Neural cell (in vitro differentiated cells): Measurements from ENCODE around the gene ZNRD2. TPM values are rescaled to one million over a fixed set of nuclear protein-coding genes. Genes with fewer than 3 reads are reported as not detected.

Experiments used
- H2AFZ ChIP-seq: fragments of 200-600, 300-800 bp; sonication (generic), shearing (Covaris generic); 2 replicates; pipeline ENCODE4 v1.6.0; 2014; ENCODE audit warnings: low read depth, mild to moderate bottlenecking, antibody characterized with exemption, low read length, moderate library complexity
- H3F3A ChIP-seq: fragments of 200-600 bp; shearing (Covaris generic); 2 replicates; pipeline ENCODE4 v1.6.1; 2016; ENCODE audit warnings: mild to moderate bottlenecking, moderate library complexity, mixed read lengths, antibody characterized with exemption, low read length; ENCODE audit not compliant: insufficient read depth, poor library complexity, severe bottlenecking
- H3K27ac ChIP-seq: fragments of 200-600, 300-800 bp; sonication (generic), shearing (Covaris generic); 2 replicates; pipeline ENCODE4 v1.5.1; 2014; ENCODE audit warnings: mild to moderate bottlenecking, low read length, moderate library complexity
- H3K27me3 ChIP-seq: fragments of 300-800, 200-600 bp; sonication (generic), shearing (Covaris generic); 2 replicates; pipeline ENCODE4 v1.6.0; 2014; ENCODE audit warnings: mild to moderate bottlenecking, low read depth, low read length, moderate library complexity; ENCODE audit not compliant: insufficient read depth
- H3K36me3 ChIP-seq: fragments of 300-800, 200-600 bp; sonication (generic), shearing (Covaris generic); 2 replicates; pipeline ENCODE4 v1.5.1; 2014; ENCODE audit warnings: mild to moderate bottlenecking, antibody characterized with exemption, low read length, moderate library complexity; ENCODE audit not compliant: insufficient read depth
- H3K4me2 ChIP-seq: fragments of 300-800, 200-600 bp; sonication (generic), shearing (Covaris generic); 2 replicates; pipeline ENCODE4 v1.6.0; 2014; ENCODE audit warnings: mild to moderate bottlenecking, low read length
- H3K4me3 ChIP-seq: fragments of 300-800, 200-600 bp; sonication (generic), shearing (Covaris generic); 2 replicates; pipeline ENCODE4 v1.5.1; 2014; ENCODE audit warnings: mild to moderate bottlenecking, low read length, moderate library complexity
- H3K79me2 ChIP-seq: fragments of 200-600 bp; shearing (Covaris generic); replicated peaks from 2 replicates; pipeline ENCODE4 v1.6.0; 2014; ENCODE audit warnings: mild to moderate bottlenecking, low read length, moderate library complexity; ENCODE audit not compliant: insufficient read depth
- H3K9ac ChIP-seq: fragments of 300-800, 200-600 bp; sonication (generic), shearing (Covaris generic); 2 replicates; pipeline ENCODE4 v1.6.1; 2016; ENCODE audit warnings: mild to moderate bottlenecking, low read length, mixed read lengths
- H3K9me2 ChIP-seq: fragments of 200-600 bp; shearing (Covaris generic); 2 replicates; pipeline ENCODE4 v1.6.1; 2016; ENCODE audit warnings: mild to moderate bottlenecking, low read length, mixed read lengths; ENCODE audit not compliant: insufficient read depth
- H3K9me3 ChIP-seq: fragments of 200-600, 300-800 bp; sonication (generic), shearing (Covaris generic); 2 replicates; pipeline ENCODE4 v1.6.1; 2016; ENCODE audit warnings: mild to moderate bottlenecking, mixed run types, low read length, moderate library complexity, mixed read lengths
- H4K20me1 ChIP-seq: fragments of 200-600 bp; shearing (Covaris generic); 2 replicates; pipeline ENCODE4 v1.6.1; 2016; ENCODE audit warnings: mild to moderate bottlenecking, mixed run types; ENCODE audit not compliant: insufficient read depth
- CTCF ChIP-seq: fragments of 450-650 bp; IDR thresholded peaks from 2 replicates; pipeline ENCODE4 v1.5.1; 2014; ENCODE audit warnings: antibody characterized with exemption, mild to moderate bottlenecking, moderate library complexity; ENCODE audit not compliant: poor library complexity, severe bottlenecking
- EP300 ChIP-seq: fragments of 450-650 bp; conservative IDR thresholded peaks from 2 replicates; pipeline ENCODE4 v1.6.1; 2014; ENCODE audit warnings: antibody characterized with exemption, mild to moderate bottlenecking, moderate library complexity; ENCODE audit not compliant: poor library complexity, severe bottlenecking
- EZH2 ChIP-seq: fragments of 200-600, 300-800 bp; shearing (Covaris generic), sonication (generic); IDR thresholded peaks from 2 replicates; pipeline ENCODE4 v1.6.1; 2014; ENCODE audit warnings: antibody characterized with exemption, low read length, borderline replicate concordance, mild to moderate bottlenecking; ENCODE audit not compliant: insufficient read depth, poor library complexity, severe bottlenecking
- MXI1 ChIP-seq: fragments of 450-650 bp; conservative IDR thresholded peaks from 2 replicates; pipeline ENCODE4 v1.6.1; 2014; ENCODE audit warnings: antibody characterized with exemption, mild to moderate bottlenecking; ENCODE audit not compliant: poor library complexity, severe bottlenecking
- POLR2AphosphoS5 ChIP-seq: IDR thresholded peaks from 2 replicates; pipeline ENCODE4 v1.6.1; 2012
- RAD21 ChIP-seq: fragments of 450-650 bp; conservative IDR thresholded peaks from 2 replicates; pipeline ENCODE4 v1.6.1; 2014; ENCODE audit warnings: antibody characterized with exemption, mild to moderate bottlenecking, moderate library complexity
- REST ChIP-seq: IDR thresholded peaks from 2 replicates; pipeline ENCODE4 v1.6.1; 2012; ENCODE audit warnings: borderline replicate concordance
- SMC3 ChIP-seq: fragments of 450-650 bp; conservative IDR thresholded peaks from 2 replicates; pipeline ENCODE4 v1.6.1; 2014; ENCODE audit warnings: antibody characterized with exemption, mild to moderate bottlenecking, moderate library complexity; ENCODE audit not compliant: poor library complexity
- TAF1 ChIP-seq: IDR thresholded peaks from 2 replicates; pipeline ENCODE4 v1.6.1; 2012; ENCODE audit warnings: low read depth
- polyA plus RNA-seq: library from polyadenylated mRNA; depleted of rRNA; stranded (reverse); fragments of >200 nt; gene quantifications from 2 replicates; pipeline ENCODE4 v1.2.3, GENCODE V29; 2014

Gene ZNRD2
- polyA plus RNA-seq, 1 donor from 2014 or later = 36.2 TPM

DNA sequence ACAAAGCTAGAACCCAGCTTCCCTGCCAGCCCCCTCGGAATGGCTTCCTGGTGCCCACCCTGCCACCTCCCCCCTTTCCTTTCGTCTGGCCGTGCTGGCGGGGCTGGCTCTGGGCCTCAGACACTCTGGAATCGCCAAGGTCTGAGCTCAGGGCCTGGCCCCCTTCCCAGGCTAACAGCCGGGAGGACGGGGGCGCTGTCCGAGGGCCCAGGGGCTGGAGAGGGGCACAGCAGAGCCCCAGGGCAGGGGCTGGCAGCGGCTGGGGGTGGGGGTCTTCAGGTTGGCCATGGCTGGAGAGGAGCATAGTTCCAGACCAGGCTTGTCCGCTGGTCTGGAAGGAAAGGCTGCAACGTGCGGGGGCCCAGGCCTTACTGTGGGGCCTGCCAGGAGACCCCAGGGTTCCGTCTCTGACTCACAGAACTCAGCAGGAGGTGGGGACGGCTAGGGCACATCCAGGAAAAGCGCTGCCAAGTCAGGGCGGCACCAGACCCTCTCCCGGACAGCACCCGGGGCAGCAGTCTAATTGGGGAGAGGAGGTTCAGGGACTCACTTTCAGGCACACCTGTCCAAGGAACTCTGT is 11.3 kb upstream of the ZNRD2 start:
- Histone ChIP-seq H3K4me3 (peak overlapping the region; percentile 59), H3K27ac (no peak overlapping the region)
- TF ChIP-seq POLR2AphosphoS5 (no peak), EZH2 (no peak), EP300 (no peak), REST (no peak), CTCF (no peak), RAD21 (no peak), MXI1 (no peak), SMC3 (no peak), TAF1 (no peak)

GRCh38 chr11:65559535-65559934 is 10.7 kb upstream of the ZNRD2 start:
- Histone ChIP-seq H3K27me3 (no peaks in the 10 kb centered on the region), H3K9me2 (no peaks in the 10 kb centered on the region), H2AFZ (no peak overlapping the region), H3K9ac (no peak overlapping the region), H3F3A (no peaks in the 10 kb centered on the region), H3K4me2 (no peak overlapping the region), H3K9me3 (no peaks in the 10 kb centered on the region), H3K79me2 (no peaks in the 10 kb centered on the region), H3K4me3 (no peak overlapping the region), H4K20me1 (no peaks in the 10 kb centered on the region), H3K27ac (no peak overlapping the region), H3K36me3 (no peaks in the 10 kb centered on the region)
- TF ChIP-seq MXI1 (no peak), TAF1 (no peak), POLR2AphosphoS5 (no peak), SMC3 (no peak), RAD21 (no peak), EZH2 (no peak), REST (no peak), CTCF (no peak), EP300 (no peak)

More for the DNA sequence above, 11.3 kb upstream of the ZNRD2 start:
- Histone ChIP-seq H2AFZ (no peak overlapping the region), H3K27me3 (no peaks in the 10 kb centered on the region), H3K9ac (no peak overlapping the region), H3K4me2 (no peak overlapping the region), H3K9me3 (no peaks in the 10 kb centered on the region), H3K36me3 (no peaks in the 10 kb centered on the region), H4K20me1 (no peaks in the 10 kb centered on the region), H3F3A (no peaks in the 10 kb centered on the region), H3K79me2 (no peaks in the 10 kb centered on the region), H3K9me2 (no peaks in the 10 kb centered on the region)
